Prostate gland (tissue), 2 donors: ENCODE measurements around the gene SUN2. TPM values are rescaled to one million over a fixed set of nuclear protein-coding genes. Genes with fewer than 3 reads are reported as not detected.

ENCODE experiments used
- DNase-seq: peaks from one replicate; pipeline ENCODE4 v3.0.0-alpha.2; 2019; ENCODE audit warnings: low spot score
- H3K27ac ChIP-seq, 2 donors: fragments of 200-600 bp; sonication (generic); 2 replicates each; pipeline ENCODE4 v1.5.1; 2017 to 2019
- H3K27me3 ChIP-seq: fragments of 200-600 bp; sonication (generic); replicated peaks from 2 replicates; pipeline ENCODE4 v1.5.1; 2019; ENCODE audit not compliant: insufficient read depth
- H3K36me3 ChIP-seq, 2 donors: fragments of 200-600 bp; sonication (generic); 1 replicate in 1 of 2; 2 replicates in 1 of 2; pipeline versions ENCODE4 v1.5.1 to v1.8.1; 2017 to 2019
- H3K4me1 ChIP-seq: fragments of 200-600 bp; sonication (generic); replicated peaks from 2 replicates; pipeline ENCODE4 v1.5.1; 2019
- H3K4me3 ChIP-seq, 2 donors: fragments of 200-600 bp; sonication (generic); 2 replicates each; pipeline ENCODE4 v1.5.1; 2017 to 2019
- H3K9me3 ChIP-seq: fragments of 200-600 bp; sonication (generic); 2 replicates; pipeline ENCODE4 v1.5.1; 2017
- POLR2A ChIP-seq: fragments of 450-650 bp; IDR thresholded peaks from one replicate; pipeline ENCODE4 v1.6.1; 2016; ENCODE audit warnings: antibody characterized with exemption, mild to moderate bottlenecking
- POLR2AphosphoS5 ChIP-seq: sonication (generic); formaldehyde crosslinking; IDR thresholded peaks from one replicate; pipeline ENCODE4 v1.6.1; 2017; ENCODE audit warnings: antibody characterized with exemption
- WGBS: methylation state at CpG from one replicate; pipeline ENCODE4 v1.1.5; 2018; 5-methylcytosine and 5-hydroxymethylcytosine counted together
- intact Hi-C: fragments of 100-400 bp; cut with DNase I; formaldehyde crosslinking; loops from one replicate; pipeline ENCODE4 v1.14.2; 2022
- total RNA-seq, 2 donors: library from RNA; depleted of rRNA; stranded (reverse); fragments of >200 nt; gene quantifications; one replicate each; pipeline ENCODE4 v1.1.0, GENCODE V29; 2016
- TF ChIP-seq, protein P1 (sequence below), 4 experiments: fragments of 200-600 bp in 2 of 4; fragments of 450-650 bp in 2 of 4; sonication (generic) in 2 of 4; IDR thresholded peaks; 1 replicate in 3 of 4; 2 replicates in 1 of 4; pipeline ENCODE4 v1.5.1; 2016 to 2019; ENCODE audit warnings: antibody characterized with exemption in 4 of 4, mild to moderate bottlenecking in 2 of 4, moderate library complexity in 2 of 4

SUN2 gene
- total RNA-seq, 2 donors from 2014 or later, result 401 to 445 TPM

DNA sequence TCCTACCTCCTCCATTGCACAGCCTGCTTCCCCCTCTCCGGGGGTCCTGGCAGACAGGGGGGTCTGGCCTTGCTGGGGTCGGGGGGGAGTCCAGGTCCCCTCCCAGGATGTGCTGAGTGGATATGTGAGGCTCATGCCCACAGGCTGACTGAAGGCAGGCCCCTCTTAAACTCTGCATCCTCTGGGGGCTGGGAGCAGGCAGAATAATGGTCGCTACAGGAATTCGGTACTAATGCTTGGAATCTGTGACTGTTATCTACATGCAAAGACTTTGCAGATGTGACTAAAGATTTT lies 1.6 kb upstream of the SUN2 start:
- DNase-seq, result no peak
- Histone ChIP-seq H3K4me1 (peaks cover 13% of the 10 kb centered on the region), H3K27me3 (no peaks in the 10 kb centered on the region), H3K27ac (no peak overlapping the region), H3K4me3 (no peak overlapping the region), H3K9me3 (no peaks in the 10 kb centered on the region), H3K36me3 (no peaks in the 10 kb centered on the region)
- WGBS, result 60% methylated on average over 4 of the region's 4 CpGs
- TF ChIP-seq, protein P1, sequence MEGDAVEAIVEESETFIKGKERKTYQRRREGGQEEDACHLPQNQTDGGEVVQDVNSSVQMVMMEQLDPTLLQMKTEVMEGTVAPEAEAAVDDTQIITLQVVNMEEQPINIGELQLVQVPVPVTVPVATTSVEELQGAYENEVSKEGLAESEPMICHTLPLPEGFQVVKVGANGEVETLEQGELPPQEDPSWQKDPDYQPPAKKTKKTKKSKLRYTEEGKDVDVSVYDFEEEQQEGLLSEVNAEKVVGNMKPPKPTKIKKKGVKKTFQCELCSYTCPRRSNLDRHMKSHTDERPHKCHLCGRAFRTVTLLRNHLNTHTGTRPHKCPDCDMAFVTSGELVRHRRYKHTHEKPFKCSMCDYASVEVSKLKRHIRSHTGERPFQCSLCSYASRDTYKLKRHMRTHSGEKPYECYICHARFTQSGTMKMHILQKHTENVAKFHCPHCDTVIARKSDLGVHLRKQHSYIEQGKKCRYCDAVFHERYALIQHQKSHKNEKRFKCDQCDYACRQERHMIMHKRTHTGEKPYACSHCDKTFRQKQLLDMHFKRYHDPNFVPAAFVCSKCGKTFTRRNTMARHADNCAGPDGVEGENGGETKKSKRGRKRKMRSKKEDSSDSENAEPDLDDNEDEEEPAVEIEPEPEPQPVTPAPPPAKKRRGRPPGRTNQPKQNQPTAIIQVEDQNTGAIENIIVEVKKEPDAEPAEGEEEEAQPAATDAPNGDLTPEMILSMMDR (IDR thresholded peaks at IDR 0.05), result no peak
- TF ChIP-seq POLR2A, result no peak
- no peak for TF ChIP-seq POLR2AphosphoS5
- intact Hi-C loops, result loop anchor here (5.0 to 10.0 kb wide), 2 partner anchors 35 to 557 kb away; partner anchors contain the start of genes DNAL4 and RPL3

DNA sequence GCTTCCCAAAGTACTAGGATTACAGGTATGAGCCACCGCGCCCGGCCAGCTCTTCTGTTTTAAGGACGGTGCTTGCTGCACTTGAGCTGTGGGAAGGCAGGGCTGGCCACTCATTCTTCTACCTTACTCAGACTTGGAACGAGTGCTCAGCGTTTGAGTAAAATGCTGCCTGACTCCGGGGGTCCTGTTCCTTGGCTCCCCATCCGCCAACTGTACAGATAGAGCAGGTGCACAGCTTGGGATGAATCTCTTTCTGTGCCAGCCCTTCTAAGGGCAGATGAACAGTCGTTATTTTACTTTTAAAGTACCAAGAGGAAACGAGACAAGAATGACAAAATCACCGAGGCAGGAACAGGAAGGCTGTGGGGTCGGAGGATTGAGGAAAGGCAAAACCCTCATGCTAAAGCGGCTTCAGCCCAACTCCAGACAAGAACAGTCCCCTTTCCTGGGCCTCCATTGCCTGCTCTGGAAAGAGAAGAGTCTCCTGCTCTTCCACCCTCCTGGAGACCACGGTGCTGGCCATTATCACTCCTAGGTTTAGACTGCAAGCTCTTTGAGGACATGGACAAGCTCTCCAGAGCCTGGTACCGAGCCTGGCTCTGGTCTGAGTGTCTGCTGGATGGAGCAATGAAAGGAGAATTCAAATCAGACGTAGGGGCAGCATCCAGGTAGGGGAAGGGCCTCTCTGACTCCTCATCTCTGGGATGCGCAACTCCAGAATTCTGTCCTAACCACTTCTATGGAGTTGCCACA lies 1.1 kb upstream of the SUN2 start:
- Histone ChIP-seq H3K27ac (peak overlapping the region; percentile 97 to 99), H3K4me1 (peaks cover 18% of the 10 kb centered on the region), H3K27me3 (no peaks in the 10 kb centered on the region), H3K4me3 (peak overlapping the region; percentile 73 to 82), H3K9me3 (no peaks in the 10 kb centered on the region), H3K36me3 (no peaks in the 10 kb centered on the region)
- intact Hi-C loops, result loop anchor here (5.0 to 10.0 kb wide), 2 partner anchors 35 to 558 kb away; partner anchors contain the start of genes DNAL4 and RPL3
- no peak for TF ChIP-seq POLR2AphosphoS5
- 60% methylated on average over 17 of the region's 17 CpGs for WGBS
- no peak for DNase-seq

- peak; percentile 73 for TF ChIP-seq POLR2A
- TF ChIP-seq, protein P1 (IDR thresholded peaks at IDR 0.05), result peak in 1 of 4 experiments; percentile 4
- peak; percentile 67 for TF ChIP-seq POLR2AphosphoS5
- Histone ChIP-seq H3K4me1 (peaks cover 27% of the 10 kb centered on the region), H3K9me3 (no peaks in the 10 kb centered on the region), H3K27me3 (no peaks in the 10 kb centered on the region), H3K36me3 (peaks cover 6 to 9% of the 10 kb centered on the region in 2 donors), H3K4me3 (peak overlapping the region; percentile 73 to 82), H3K27ac (peak overlapping the region; percentile 97 to 99)
- 0% methylated on average over 38 of the region's 74 CpGs for WGBS
- intact Hi-C loops, result loop anchor here (2.0 to 10.0 kb wide), 3 partner anchors 37 to 559 kb away; partner anchors contain the start of genes DNAL4, GTPBP1 and RPL3
- DNase-seq, result peak; percentile 77
Measured at GRCh38 chr22:38755155-38755910, 465 bp downstream of the SUN2 start.

GRCh38 chr22:38754751-38755154 lies 1.0 kb downstream of the SUN2 start:
- no peak for DNase-seq
- H3K36me3 ChIP-seq, result peaks cover 12 to 15% of the 10 kb centered on the region in 2 donors
- H3K4me3 ChIP-seq, result peak overlapping the region; percentile 73 to 82
- no peak for TF ChIP-seq POLR2AphosphoS5
- peak overlapping the region; percentile 97 to 99 for H3K27ac ChIP-seq
- peaks cover 28% of the 10 kb centered on the region for H3K4me1 ChIP-seq
- no peaks in the 10 kb centered on the region for H3K27me3 ChIP-seq
- WGBS, result 4% methylated on average over 12 of the region's 12 CpGs
- H3K9me3 ChIP-seq, result no peaks in the 10 kb centered on the region
- intact Hi-C loops, result loop anchor here (2.0 to 10.0 kb wide), 3 partner anchors 38 to 560 kb away; partner anchors contain the start of genes DNAL4, GTPBP1 and RPL3

- Histone ChIP-seq H3K9me3 (no peaks in the 10 kb centered on the region), H3K4me1 (peaks cover 28% of the 10 kb centered on the region), H3K27me3 (no peaks in the 10 kb centered on the region), H3K27ac (peak overlapping the region; percentile 97 to 99), H3K36me3 (peaks cover 14 to 21% of the 10 kb centered on the region in 2 donors), H3K4me3 (peak overlapping the region; percentile 73 to 82)
- intact Hi-C loops, result loop anchor here (2.0 to 10.0 kb wide), 2 partner anchors 49 to 561 kb away; partner anchors contain the start of genes GTPBP1 and RPL3
- 14% methylated on average over 12 of the region's 12 CpGs for WGBS
- TF ChIP-seq, protein P1 (IDR thresholded peaks at IDR 0.05), result peak in 1 of 4 experiments; percentile 10
- TF ChIP-seq POLR2A, result no peak
- TF ChIP-seq POLR2AphosphoS5, result peak; percentile 97
- DNase-seq, result peak; percentile 97
Measured at GRCh38 chr22:38753948-38754750, 1.6 kb downstream of the SUN2 start.
